KMS-11 (cell line): ENCODE data around the gene KCNE2.
"Not testable (repeated sequence)": the region's sequence is repeated elsewhere in the genome, so short reads cannot be mapped to it uniquely, and the experiment has no call there.

Experiments used
- H2AFZ ChIP-seq: fragments of 200-600 bp; sonication (generic); 2 replicates; pipeline ENCODE4 v1.6.1; 2016; ENCODE audit warnings: antibody characterized with exemption, mixed run types, low read depth
- H3K27ac ChIP-seq: fragments of 200-600 bp; sonication (generic); 2 replicates; pipeline ENCODE4 v1.6.1; 2016; ENCODE audit warnings: mild to moderate bottlenecking, mixed run types
- H3K27me3 ChIP-seq: fragments of 200-600 bp; sonication (generic); 2 replicates; pipeline ENCODE4 v1.6.1; 2017; ENCODE audit warnings: mild to moderate bottlenecking, low read depth, mixed run types, moderate library complexity; ENCODE audit not compliant: insufficient read depth
- H3K36me3 ChIP-seq: fragments of 200-600 bp; sonication (generic); 2 replicates; pipeline ENCODE4 v1.6.1; 2017; ENCODE audit warnings: mild to moderate bottlenecking, mixed run types; ENCODE audit not compliant: insufficient read depth
- H3K4me1 ChIP-seq: fragments of 200-600 bp; sonication (generic); 2 replicates; pipeline ENCODE4 v1.6.1; 2016; ENCODE audit warnings: mild to moderate bottlenecking, low read depth, mixed run types; ENCODE audit not compliant: poor library complexity, severe bottlenecking
- H3K4me2 ChIP-seq: fragments of 200-600 bp; sonication (generic); 2 replicates; pipeline ENCODE4 v1.7.0; 2016; ENCODE audit warnings: mild to moderate bottlenecking, mixed run types
- H3K4me3 ChIP-seq: fragments of 200-600 bp; sonication (generic); IDR thresholded peaks from 2 replicates; pipeline ENCODE4 v1.6.1; 2017; ENCODE audit warnings: low read depth, low read length, mixed read lengths; ENCODE audit not compliant: insufficient read depth
- H3K79me2 ChIP-seq: fragments of 200-600 bp; sonication (generic); 2 replicates; pipeline ENCODE4 v1.6.1; 2016; ENCODE audit warnings: low read depth, mixed run types; ENCODE audit not compliant: insufficient read depth
- H3K9ac ChIP-seq: fragments of 200-600 bp; sonication (generic); 2 replicates; pipeline ENCODE4 v1.6.1; 2016; ENCODE audit warnings: mild to moderate bottlenecking, mixed run types
- H4K20me1 ChIP-seq: fragments of 200-600 bp; sonication (generic); 2 replicates; pipeline ENCODE4 v1.6.1; 2016; ENCODE audit warnings: mild to moderate bottlenecking, mixed run types; ENCODE audit not compliant: insufficient read depth

KCNE2 gene

GRCh38 chr21:34404742-34405141 lies 40.9 kb downstream of the KCNE2 start:
- H3K4me1 ChIP-seq, H3K4me2 ChIP-seq, H3K4me3 ChIP-seq, H4K20me1 ChIP-seq, H3K79me2 ChIP-seq, H3K9ac ChIP-seq, H3K36me3 ChIP-seq, H2AFZ ChIP-seq, H3K27me3 ChIP-seq, H3K27ac ChIP-seq: not testable (repeated sequence)

- H3K4me2 ChIP-seq, H3K4me3 ChIP-seq, H3K36me3 ChIP-seq, H3K4me1 ChIP-seq, H2AFZ ChIP-seq, H3K27me3 ChIP-seq, H3K79me2 ChIP-seq, H3K27ac ChIP-seq, H3K9ac ChIP-seq, H4K20me1 ChIP-seq: not testable (repeated sequence)
Observed at GRCh38 chr21:34405686-34406085, 41.9 kb downstream of the KCNE2 start.

DNA sequence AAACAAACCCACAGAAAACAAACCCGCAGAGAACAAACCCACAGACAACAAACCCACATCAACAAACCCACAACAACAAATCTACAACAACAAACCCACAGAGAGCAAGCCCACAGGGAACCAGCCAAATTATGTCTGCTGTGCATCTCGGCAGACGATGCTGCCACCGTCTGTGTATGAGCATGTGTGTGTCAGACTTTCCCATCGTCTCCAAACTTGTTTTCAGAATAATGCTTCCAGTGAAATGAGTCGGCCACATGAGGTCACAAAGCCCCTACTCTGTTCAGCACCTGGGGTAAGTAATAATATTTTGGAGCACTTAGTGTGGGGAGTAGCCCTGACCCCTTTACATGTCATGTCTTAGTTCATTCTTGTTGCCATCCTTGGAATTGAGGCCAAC lies 42.3 kb downstream of the KCNE2 start:
- not testable (repeated sequence) for H2AFZ ChIP-seq, H3K4me2 ChIP-seq, H3K27ac ChIP-seq, H3K79me2 ChIP-seq, H3K27me3 ChIP-seq, H3K4me1 ChIP-seq, H3K36me3 ChIP-seq, H4K20me1 ChIP-seq, H3K4me3 ChIP-seq, H3K9ac ChIP-seq

GRCh38 chr21:34406676-34407075 lies 42.9 kb downstream of the KCNE2 start:
- not testable (repeated sequence) for H3K27me3 ChIP-seq, H4K20me1 ChIP-seq, H3K4me3 ChIP-seq, H3K36me3 ChIP-seq, H3K79me2 ChIP-seq, H2AFZ ChIP-seq, H3K4me1 ChIP-seq, H3K27ac ChIP-seq, H3K4me2 ChIP-seq, H3K9ac ChIP-seq

GRCh38 chr21:34407294-34407693 lies 43.5 kb downstream of the KCNE2 start:
- H3K9ac ChIP-seq, H3K4me1 ChIP-seq, H3K27me3 ChIP-seq, H3K79me2 ChIP-seq, H3K36me3 ChIP-seq, H3K4me2 ChIP-seq, H3K27ac ChIP-seq, H2AFZ ChIP-seq, H3K4me3 ChIP-seq, H4K20me1 ChIP-seq: not testable (repeated sequence)

- H3K4me1 ChIP-seq, H3K79me2 ChIP-seq, H3K9ac ChIP-seq: not testable (repeated sequence)
Observed at GRCh38 chr21:34417448-34418077, 53.8 kb downstream of the KCNE2 start.

More at GRCh38 chr21:34417448-34418077, 53.8 kb downstream of the KCNE2 start:
- not testable (repeated sequence) for H2AFZ ChIP-seq, H3K4me3 ChIP-seq, H4K20me1 ChIP-seq, H3K27me3 ChIP-seq, H3K36me3 ChIP-seq, H3K4me2 ChIP-seq, H3K27ac ChIP-seq
